Fibroblast of mammary gland (primary cell): ENCODE data around the gene VEPH1.
"Not testable (repeated sequence)": the region's sequence is repeated elsewhere in the genome, so short reads cannot be mapped to it uniquely, and the experiment has no call there.

Source experiments
- DNase-seq: peaks from one replicate; pipeline ENCODE4 v3.0.0-alpha.2; 2010; ENCODE audit warnings: low read depth
- H3K4me3 ChIP-seq: 2 replicates; pipeline ENCODE4 v1.5.1; 2011; ENCODE audit warnings: low read depth, mild to moderate bottlenecking, low read length, moderate library complexity; ENCODE audit not compliant: control insufficient read depth
- TF ChIP-seq, protein P1 (sequence below): conservative IDR thresholded peaks from 2 replicates; pipeline ENCODE4 v1.5.1; 2011; ENCODE audit warnings: low read depth, low read length, inconsistent platforms; ENCODE audit not compliant: control insufficient read depth, insufficient read depth

The VEPH1 gene

DNA sequence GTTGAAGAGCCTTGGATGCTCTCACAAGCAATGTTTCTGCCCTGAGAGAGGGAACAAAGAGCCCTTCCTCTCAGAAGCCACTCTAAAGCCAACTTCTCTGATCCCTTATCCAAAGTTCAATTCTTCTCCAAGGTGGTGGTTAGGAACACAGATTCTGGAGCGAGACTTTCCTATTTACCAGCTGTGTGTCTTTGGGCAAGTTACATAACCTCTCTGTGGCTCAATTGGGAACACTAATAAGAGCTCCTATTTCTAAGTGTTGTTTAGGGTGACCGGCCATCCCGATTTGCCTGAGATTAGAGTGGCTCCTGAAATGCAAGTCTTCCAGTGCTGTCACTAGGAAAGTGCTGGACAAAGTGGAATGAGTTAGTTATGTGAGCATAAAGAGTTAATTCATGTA is 175.4 kb downstream of the VEPH1 start:
- TF ChIP-seq, protein P1, sequence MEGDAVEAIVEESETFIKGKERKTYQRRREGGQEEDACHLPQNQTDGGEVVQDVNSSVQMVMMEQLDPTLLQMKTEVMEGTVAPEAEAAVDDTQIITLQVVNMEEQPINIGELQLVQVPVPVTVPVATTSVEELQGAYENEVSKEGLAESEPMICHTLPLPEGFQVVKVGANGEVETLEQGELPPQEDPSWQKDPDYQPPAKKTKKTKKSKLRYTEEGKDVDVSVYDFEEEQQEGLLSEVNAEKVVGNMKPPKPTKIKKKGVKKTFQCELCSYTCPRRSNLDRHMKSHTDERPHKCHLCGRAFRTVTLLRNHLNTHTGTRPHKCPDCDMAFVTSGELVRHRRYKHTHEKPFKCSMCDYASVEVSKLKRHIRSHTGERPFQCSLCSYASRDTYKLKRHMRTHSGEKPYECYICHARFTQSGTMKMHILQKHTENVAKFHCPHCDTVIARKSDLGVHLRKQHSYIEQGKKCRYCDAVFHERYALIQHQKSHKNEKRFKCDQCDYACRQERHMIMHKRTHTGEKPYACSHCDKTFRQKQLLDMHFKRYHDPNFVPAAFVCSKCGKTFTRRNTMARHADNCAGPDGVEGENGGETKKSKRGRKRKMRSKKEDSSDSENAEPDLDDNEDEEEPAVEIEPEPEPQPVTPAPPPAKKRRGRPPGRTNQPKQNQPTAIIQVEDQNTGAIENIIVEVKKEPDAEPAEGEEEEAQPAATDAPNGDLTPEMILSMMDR = no peak
- DNase-seq = no peak
- H3K4me3 ChIP-seq = no peak overlapping the region

DNA sequence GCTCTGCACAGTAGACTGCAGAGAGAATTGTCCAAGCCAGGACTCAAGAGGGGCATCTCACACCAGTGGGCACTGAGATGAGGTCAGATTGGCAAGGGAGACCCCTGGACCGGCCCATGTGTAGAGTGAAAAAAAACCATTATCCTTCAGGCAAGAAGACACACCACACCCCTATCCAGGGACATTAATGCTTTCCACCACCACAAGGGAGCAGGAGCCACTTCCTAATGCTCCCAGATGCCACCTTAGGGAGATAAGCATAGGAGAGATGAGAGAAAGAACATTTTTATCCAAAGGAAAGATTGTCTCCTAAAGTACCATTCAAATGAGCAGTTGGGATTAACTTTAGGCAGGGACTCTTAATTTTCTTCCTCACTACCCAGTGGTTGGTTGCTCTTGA is 176.2 kb downstream of the VEPH1 start:
- no peak overlapping the region for H3K4me3 ChIP-seq
- no peak for DNase-seq
- TF ChIP-seq, protein P1 = peak; percentile 19

DNA sequence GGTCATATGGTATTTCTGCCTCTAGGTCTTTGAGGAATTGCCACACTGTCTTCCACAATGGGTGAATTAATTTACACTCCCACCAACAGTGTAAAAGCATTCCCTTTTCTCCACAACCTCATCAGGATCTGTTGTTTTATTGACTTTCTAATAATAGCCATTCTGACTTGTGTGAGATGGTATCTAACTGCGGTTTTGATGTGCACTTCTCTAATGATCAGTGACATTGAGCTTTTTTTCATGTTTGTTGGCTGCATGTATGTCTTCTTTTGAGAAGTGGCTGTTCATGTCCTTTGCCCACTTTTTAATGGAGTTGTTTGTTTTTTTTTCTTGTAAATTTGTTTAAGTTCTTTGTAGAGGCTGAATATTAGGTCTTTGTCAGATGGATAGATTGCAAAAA is 178.3 kb downstream of the VEPH1 start:
- not testable (repeated sequence) for DNase-seq

DNA sequence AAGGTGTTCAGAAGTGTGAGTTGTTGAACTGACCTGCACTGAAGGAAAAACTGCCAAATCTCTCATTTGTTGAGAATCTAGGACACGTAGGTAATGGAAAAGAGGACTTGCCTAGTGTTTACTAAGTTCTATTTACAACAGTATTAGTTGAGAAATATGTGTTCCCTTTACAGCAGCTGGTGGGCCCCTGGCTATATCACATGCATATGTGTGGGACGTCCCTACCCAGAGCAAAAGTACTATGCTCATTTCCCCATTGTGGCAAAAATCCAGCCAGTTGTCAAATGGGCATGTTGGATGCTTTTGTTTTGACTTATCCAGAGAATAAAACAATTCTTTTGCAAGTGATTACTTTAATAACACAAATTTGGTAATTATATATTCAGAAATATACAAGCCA is 179.9 kb downstream of the VEPH1 start:
- H3K4me3 ChIP-seq = no peak overlapping the region
- TF ChIP-seq, protein P1 = no peak
- DNase-seq = no peak

More for the DNA sequence above, 178.3 kb downstream of the VEPH1 start:
- not testable (repeated sequence) for H3K4me3 ChIP-seq

DNA sequence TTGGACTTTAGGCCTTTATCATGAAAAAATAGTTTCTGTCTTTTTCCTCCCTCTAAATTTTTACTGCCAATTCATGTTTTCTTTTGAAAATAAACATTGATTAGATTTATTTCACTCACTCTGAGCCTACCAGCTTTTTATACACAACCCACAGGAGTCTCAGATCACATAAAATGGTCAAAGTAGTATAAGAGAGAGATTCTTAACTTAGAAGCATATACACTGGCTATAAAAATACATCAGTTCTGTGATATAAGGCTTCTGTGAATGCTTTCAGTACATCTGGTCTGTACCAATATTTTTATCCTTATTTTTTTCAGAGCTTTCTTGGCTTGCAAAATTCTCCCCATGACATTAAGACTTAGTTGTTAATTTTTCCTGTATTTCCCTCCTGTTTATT is 183.5 kb downstream of the VEPH1 start:
- DNase-seq = no peak
- TF ChIP-seq, protein P1 = no peak
- no peak overlapping the region for H3K4me3 ChIP-seq

DNA sequence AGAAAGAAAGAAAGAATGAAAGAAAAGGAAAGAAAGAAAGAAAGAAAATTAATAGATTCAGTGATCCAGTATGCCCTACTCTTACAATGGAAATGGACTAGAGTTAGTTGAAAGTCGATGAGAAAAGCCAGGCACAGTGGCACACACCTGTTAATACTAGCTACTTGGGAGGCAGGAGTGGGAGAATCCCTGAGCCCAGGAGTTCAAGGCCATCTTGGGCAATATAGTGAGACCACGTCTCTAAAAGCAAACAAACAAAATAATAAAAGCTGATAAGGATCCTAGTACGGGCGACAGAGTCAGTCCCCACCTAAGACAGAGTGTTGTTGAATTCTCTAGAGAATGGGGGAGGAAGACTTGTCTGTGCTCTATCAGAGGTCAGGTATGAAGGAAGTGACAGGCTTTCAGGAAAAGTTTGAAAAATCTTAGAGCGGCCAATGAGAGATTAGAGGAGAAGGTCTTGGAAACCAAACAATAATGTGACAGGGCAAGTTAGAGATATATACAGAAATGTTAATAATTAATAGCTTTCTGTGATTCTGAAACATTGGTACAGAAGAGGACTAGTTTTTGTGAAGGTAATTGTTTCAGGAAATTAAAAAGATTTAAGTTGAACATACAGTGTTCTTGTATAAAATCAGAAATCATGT is 184.5 kb downstream of the VEPH1 start:
- DNase-seq = no peak
- TF ChIP-seq, protein P1 = no peak
- H3K4me3 ChIP-seq = no peak overlapping the region

DNA sequence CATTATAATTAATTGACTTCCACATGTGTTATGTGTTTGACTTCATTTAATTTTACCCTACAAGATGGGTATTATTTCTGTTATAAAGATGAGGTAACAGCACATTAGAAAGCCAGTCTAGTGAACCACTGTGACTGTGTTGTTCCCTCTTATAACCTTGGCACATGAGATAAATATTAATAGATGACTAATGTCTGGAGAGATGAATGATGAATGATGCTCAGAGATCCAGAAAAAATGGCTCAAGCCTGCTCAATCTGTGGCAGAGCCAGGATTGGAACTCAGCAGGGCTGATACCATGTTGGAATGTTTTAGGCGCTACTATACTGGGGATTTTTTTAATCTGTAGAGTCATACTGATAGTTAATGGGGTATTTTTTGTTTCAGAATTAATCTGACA is 185.3 kb downstream of the VEPH1 start:
- DNase-seq = peak; percentile 33
- TF ChIP-seq, protein P1 = no peak
- no peak overlapping the region for H3K4me3 ChIP-seq
